ELF-1 (cell line): ENCODE results near the gene FARS2.

Experiments
- DNase-seq: peaks from one replicate; pipeline ENCODE4 v3.0.0-alpha.2; 2016; ENCODE audit warnings: low read depth, low spot score

The FARS2 gene

DNA sequence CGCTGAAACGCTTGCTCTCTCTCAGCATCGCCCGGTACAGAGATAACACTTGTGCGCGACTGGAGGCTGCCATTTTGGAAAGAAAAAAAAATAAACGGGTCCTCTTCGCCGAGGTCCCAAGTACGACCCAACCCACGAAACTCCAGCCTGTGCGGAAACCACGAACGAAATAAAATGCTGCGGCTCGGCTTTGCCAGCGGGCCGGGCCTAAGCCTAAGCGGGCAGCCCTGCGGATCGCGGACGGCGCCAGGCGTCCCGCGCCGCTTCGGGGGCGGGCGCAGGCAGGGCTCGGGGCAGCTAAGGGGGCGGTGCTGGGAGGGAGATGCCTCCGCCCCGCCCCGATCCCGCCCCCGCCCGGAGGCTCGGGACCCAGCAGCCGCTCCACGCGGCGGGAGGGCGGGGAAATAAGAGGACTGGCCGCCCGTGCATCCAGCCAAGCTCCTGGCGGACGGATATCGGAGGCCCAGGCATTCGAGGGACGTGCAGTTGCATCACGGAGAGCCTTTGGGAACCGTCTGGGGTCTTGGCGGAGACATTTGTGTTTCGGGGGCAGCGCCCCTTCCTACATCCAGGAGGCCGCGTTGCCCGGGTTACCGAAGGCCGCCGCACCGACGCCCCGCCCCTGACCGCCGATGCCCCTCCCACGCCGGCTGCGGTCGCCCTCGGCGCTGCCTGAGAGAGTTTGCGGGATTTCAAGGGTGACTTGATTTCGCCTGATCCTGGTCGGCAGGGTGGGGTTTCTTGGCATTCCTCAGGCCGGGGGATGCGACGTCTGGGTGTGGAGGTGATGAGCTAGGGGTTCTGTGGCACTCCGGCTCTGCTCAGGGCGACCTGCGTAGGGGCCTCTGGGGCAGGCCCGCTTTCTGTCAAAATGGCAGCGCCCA is at the start of gene FARS2, which contains the start of gene LYRM4:
Gene FARS2 (plus strand): TSS at position 853 of the 884 bp plus-strand sequence.
Gene LYRM4 (minus strand): TSS at position 290 of the 884 bp plus-strand sequence. CDS start 217 bp downstream, at position 73.
- DNase-seq: peak; percentile 96

DNA sequence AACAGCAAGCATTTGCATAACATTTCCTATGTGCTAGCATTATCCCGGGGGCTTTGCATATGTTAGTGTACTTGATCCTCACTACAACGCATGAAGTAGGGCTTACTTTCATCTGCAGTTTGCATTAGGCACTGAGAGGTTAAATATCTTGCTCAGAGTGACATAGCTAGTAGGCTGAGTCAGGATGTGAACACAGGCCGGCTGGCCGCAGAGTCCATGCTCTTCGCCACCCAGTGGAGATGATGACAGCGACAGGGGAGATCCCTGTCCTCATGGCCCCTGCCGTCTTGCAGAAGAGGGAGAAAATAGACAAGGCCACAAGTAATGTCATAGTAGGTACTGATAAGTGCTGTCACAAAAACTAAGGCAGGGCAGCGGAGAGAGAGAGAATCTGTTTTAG is 47.5 kb upstream of the FARS2 start:
- no peak for DNase-seq

- peak; percentile 92 for DNase-seq
These were observed 46.7 kb upstream of the FARS2 start for GRCh38 chr6:5214570-5215052.

DNA sequence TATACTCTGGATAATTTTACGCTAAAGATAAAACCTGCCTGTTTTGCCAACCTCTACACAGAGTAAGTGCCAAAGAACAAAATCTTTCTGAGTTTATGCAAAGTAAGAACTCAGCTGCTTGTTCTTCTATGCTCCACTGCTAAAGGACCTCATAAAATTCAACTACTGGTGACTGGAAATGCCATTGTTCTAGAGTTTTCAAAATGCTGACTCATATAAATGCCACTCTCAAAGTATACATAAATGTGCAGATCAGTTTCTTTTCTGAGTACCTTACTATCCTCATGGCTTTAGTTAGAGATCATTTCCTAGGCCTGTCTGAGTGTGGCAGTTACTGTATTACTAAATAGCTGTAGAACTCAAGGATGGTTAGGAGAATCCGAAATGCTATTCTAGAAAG is 46.2 kb upstream of the FARS2 start:
- DNase-seq: no peak

DNA sequence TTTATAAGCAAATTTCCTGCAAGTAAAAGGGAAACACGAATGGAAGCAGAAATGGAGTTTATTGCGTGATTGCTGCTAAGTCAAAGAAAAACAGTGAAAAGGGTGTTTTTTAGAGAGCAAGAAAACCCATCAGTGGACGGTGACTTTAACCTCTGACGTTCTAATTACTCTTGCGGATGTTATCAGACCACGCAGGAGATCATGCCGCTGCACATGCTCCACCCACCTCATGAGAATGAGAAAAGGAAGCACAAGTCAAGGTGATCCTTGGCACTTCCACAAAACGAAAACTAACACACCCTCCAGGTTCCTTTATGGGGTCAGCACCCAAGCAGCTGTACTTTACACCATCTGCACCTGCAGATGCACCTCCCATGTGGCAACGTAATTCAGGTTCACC is 45.5 kb upstream of the FARS2 start:
- no peak for DNase-seq

- DNase-seq: no peak
These were observed 44.0 kb upstream of the FARS2 start for GRCh38 chr6:5217356-5217755.

- DNase-seq: no peak
These were observed 42.2 kb upstream of the FARS2 start for GRCh38 chr6:5219011-5219691.

DNA sequence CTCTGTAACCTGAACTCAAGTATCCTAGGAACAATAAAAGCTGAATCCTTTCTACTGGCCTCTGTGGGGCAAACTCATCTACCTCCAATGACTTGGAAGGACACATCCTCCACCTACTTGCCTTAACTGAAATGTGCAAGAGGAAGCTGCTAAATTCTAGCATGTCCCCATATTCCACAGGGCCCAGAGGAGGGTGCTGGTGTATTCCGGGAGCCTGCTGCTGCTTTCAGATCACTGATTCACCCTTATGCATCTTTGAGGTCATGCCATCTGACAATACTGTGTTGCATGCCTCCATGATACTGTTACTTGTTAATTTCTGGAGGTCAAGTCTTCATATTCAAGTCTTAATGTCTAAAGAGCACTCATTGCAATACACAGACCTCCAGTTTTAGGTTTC is 40.9 kb upstream of the FARS2 start:
- no peak for DNase-seq

- no peak for DNase-seq
These were observed 38.0 kb upstream of the FARS2 start for GRCh38 chr6:5223309-5223708.

DNA sequence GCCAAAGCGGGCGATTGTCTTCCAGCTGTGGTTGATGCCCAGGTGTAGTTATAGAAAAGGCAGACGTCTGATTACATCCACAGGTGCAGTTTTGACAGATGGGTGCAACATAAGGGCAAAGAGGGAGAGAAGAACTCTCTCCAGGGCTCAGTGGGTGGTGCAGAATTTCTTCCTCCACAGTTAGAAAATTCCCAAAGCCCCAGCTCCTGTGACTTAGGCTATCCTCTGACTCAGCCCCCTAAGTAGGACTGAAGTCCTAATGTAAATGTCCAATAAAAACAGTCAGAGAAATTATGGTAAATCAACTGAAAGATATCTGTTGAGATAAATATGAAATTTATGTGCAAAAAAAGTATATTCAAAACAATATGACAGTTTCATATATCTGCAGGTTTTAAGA is 32.0 kb upstream of the FARS2 start:
- DNase-seq: no peak

DNA sequence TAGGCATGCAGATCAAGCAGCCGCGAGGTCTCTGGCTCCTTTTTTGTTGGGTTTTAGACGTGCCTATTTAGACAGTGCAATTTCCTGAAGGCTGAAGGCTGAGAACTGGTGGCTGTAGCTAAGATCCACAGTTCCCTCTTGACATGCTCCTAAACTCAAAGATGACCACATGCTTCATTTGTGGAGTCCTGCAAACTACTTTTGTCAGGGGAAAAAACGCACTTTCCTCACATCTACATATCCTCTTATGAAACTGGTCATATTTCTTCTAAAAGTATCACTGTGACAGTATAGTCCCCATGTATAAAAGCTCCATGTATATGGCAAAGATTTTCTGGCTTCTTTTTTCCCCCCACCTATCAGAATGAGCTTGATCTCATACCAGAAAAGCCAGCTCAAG is 31.2 kb upstream of the FARS2 start:
- DNase-seq: no peak

DNA sequence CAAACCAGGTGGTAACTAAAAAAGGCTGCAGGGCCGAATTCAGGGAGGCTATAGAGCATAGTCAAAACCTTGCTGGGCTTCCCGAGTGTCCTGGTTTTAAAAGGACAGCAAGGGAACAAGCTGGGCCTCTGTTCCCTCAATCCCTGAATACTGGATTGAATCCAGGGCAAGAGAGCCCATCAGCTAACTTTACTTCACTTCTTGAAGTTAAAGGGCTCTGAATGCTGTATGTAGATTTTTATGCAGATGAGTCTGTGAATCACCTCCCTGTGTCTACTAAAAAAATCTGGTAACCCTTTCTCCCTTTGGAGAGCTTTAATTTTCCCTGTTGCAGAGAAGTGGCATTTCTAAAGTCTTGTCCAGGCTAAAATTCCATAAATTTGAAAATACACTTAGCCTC is 30.0 kb upstream of the FARS2 start:
- DNase-seq: no peak

DNA sequence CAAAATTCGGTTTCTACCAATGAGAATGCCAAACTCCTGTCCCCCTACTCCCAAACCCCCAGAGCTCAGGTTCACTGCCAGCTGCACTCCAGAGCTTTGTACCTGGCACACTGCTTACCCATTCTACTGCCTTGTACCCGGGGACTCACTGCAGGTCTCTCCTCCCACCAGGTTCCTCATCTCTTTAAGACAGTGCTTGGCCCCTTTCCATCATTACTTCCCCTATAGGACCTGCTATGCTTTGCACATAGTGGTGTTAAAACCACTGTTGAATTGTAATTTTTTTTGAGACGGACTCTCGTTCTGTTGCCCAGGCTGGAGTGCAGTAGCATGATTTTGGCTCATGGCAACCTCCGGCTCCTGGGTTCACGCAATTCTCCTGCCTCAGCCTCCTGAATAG is 26.4 kb upstream of the FARS2 start:
- no peak for DNase-seq

GRCh38 chr6:5235830-5236229 is 25.5 kb upstream of the FARS2 start:
- DNase-seq: no peak

GRCh38 chr6:5237805-5238204 is 23.5 kb upstream of the FARS2 start:
- no peak for DNase-seq

- DNase-seq: no peak
These were observed 23.0 kb upstream of the FARS2 start for GRCh38 chr6:5238336-5238735.

GRCh38 chr6:5241252-5241651 is 20.1 kb upstream of the FARS2 start:
- no peak for DNase-seq

DNA sequence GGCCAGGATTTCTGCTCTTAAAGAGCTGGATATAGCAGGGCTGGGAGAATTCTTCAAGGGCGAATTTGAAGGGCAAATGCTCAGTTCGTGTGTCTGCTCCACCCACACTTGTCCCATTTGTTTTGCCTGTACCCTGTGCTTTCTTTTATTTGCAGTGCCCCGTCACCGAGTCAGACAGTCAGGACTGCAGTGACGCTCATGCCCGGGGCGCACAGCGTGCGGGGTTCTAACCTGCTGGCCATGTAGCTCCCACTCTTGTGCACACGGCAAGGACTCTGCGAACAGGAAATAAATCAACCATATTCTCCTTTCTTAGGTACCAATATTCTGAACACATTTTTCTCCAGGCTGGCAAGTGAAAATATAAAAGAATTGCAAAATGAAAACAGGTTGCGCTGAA is 18.2 kb upstream of the FARS2 start:
- no peak for DNase-seq

DNA sequence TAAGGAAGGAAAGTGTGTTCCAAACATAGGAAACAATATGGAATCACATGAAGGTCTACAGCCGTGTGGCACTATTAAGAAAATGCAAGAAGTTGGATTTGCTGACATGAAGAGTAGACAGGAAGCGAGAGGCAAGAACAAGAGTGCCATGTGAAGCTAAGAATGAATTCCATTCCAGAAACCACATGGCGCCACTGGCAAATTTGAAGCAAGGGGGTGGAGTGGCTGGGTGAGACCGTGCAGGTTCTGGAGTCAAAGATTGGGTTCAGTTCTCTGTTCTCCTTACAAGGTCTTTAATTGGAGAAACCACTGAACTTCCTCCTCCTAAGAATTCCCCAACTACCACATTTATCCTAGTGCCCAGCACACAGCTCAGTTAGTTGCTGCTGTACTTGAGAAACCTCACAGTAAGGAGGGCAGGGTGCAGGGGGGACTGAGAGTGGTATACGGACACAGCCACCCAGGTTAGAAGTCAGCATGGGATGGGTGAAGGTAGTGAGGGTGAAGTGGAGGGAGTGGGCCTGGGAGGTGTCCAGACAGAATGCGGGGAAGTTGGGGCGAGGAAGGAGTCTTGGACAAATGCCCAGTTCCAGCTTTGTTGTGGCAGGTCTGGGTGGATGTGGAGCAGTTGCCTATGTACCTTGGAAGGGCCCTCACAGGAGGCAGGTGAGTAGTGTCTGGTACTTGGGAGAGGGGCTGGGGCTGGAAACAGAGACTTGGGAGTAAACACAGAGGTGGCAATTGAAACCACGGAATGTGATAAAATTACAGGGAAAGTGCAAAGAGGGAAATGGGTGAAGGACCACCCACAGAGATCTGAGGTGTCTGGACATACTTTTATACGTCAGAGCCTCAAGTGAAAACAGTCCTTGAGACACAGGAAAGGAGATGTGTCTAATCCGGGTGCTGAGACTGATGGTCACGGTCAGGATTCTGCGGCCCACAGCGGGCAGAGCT is 14.9 kb upstream of the FARS2 start:
- peak; percentile 12 for DNase-seq

DNA sequence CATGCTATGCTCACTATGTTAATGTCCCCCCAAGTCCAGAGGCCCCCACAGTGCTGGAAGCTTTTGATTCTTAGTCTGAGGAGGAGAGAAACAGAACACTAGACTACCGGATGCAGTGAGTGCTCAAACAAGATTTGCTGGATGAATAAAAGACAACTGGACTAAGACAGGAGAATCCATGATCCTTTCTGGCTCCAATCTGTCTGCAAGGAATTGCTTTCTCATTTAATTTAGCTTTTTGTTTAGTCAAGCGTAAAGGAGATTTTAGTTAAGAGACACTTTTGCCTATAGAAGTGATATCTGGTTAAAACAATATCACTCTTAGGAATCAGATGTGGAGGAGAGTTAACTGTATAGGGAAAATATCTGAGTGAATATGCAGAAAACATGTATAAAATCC is 14.1 kb upstream of the FARS2 start:
- no peak for DNase-seq

DNA sequence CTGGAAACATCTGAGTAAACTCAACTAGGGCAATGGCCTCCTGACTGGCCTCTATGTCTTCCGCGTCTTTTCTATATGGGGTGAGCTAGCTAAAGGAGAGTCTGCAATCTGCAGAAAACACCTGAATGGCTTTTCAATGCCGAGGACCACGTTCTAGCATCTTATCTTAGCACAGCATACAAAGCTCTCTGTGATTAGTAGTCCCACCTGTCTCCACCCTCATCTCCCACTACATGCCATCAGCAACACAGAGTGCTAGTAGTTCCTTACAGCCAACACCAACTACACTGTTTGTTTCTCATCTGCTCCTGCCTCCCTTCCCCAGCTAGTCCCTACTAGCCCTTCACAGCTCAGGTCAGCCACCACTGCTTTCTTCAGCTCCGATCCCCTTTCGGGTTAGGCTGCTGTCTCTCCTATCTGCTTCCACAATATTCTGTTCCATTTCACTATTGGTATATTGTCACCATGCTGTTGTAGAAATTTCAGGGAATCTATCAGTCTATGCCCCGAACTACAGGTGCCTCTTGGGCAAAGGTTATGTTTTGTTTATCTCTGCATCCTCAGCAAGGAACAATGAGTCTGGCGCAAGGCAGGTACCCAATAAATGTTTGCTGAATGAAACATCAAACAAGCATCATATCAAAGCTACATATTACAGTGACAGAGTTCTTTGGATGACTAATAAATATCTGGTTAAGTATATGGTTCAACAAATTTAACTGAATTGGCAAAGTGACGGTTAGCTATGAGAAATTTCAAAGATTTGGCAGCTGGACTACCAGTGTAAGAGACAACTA is 12.8 kb upstream of the FARS2 start:
- DNase-seq: no peak
